ENCODE results near the gene ATP9B. TPM values are rescaled to one million over a fixed set of nuclear protein-coding genes. Genes with fewer than 3 reads are reported as not detected.

Gene ATP9B
- polyA plus RNA-seq, 4 donors: 29.3 to 36.4 (median 32.7) TPM

GRCh38 chr18:79402977-79403722 is 334.0 kb downstream of the ATP9B start:
- DNase-seq (ENCODE audit: low read depth in 4 of 4, low spot score in 3 of 4): no peak

GRCh38 chr18:79403723-79404566 is 334.8 kb downstream of the ATP9B start:
- no peak for DNase-seq (ENCODE audit: low read depth in 4 of 4, low spot score in 3 of 4)

DNA sequence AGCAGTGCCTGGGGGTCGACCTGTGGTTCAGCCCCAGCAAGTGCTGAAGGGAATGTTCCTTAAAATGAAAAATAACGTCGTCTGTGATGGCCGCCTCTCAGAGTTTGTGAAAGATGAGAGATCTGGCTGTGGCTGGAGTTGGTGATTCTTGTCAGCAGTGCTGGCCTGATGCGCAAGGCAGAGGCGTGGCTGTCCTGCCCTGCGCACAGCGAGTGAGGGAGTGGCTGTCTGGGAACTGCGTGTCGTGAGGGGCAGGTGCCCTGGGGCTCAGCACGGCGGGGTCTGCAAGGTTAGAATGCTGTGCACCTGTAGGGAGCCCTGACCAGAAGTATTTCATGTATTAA is 335.3 kb downstream of the ATP9B start:
- DNase-seq (ENCODE audit: low read depth in 4 of 4, low spot score in 3 of 4): no peak

DNA sequence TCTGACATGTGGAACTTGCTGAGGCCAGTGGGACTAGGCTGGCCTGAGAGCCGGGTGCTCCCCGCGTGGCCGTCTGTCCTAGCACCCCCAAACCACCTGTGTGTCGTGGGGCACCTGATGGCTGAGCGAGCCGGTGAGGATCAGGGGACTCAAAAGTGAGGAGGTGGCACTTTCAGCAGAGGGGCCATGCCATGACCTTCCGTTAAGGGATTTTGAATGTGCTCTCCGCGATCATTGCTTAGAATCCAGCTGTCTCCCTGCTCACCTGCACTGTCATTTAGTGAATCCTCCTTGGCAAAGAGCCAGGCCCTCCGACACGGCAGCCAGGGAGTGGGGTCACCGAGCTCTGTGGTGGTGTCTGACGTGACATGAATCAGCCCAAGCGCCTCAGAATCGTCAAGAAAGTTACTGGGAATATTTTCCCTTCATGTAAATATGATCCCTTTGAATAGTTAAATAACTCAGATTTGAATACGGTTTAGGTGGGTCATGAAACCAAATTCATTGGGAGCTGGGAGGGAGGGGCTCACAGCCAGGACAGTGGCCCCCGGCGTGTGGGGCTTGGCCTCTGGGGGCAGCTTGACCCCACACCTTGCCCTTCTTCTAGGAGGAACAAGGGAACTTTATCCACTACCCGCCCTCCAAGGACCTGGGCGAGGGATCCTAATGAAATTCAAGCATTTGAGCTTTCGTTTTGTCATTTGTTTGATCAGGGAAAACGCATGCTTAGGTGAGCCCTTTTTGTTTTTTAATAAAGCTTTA is 336.0 kb downstream of the ATP9B start:
- no peak for DNase-seq (ENCODE audit: low read depth in 4 of 4, low spot score in 3 of 4)

DNA sequence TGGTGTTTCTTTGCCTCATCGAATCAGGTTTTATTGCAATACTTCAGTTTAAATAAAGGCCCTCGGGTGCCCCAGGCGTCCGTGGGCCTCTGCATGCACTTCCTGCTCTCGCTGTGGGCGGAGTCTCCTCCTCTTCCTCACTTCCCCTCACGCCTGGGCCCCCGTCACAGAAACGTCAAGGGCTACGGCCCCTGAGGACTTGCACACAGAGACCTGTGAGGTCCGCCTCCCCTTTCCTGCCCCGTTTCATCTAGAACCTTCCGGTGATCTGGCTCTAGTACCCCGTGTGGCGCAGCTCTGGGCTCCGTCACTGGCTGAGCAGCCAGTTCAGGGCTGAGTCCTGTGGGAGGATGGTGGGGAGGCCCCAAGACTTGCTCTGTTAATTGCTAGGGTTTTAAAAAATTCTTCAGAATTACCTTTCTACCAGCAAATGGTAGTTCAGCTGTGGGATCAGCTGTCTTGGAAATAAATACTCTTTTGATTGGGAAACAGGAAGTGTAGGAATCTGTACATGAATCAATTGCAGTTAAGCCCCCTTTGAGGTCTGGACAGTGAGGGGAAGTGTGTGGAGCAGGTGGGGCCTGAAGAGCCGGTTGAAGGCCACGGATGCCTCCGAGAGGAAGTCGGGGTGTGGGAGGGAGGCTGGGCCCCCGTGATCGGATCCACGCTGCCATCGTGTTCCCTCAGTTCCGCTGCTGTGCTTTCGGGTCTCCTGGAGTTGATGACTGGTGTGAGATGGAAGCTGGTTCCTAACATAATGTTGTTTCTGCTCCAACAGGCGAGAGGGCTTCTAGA is 336.8 kb downstream of the ATP9B start:
- no peak for DNase-seq (ENCODE audit: low read depth in 4 of 4, low spot score in 3 of 4)

DNA sequence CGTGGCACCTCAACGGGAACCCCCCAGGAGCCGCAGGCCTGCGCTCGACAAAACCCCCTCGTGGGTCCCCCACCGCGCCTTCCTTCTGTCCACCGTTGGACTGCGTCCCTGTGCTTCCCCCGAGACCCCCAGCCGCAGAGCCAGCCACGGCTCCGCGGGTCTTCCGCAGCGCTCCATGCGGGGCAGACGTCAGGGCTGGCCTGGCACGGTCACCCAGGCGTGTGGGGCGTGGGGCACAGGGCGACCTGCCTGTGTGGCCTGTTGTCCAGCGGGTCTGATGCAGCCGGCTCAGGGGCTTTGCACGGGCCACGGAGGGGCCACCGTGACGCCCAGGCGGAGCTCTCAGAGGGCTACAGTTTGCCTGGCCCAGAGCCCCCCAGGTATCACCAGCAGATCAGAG is 337.5 kb downstream of the ATP9B start:
- no peak for DNase-seq (ENCODE audit: low read depth in 4 of 4, low spot score in 3 of 4)

DNA sequence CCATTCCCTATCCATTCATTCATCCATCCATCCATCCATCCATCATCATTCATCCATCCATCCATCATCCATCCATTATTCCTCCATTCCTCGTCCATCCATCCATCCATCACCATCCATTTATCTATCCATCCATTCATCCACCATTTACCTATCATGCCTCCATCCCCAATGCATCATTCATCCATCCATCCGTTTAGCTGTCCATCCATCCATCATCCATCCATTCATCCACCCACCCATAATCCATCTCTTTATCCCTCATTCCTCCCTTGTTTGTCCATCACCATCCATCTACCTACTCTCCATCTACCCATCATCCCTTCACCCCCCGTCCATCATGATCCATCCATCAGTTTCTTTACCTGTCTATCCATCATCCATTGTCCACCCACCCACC is 340.1 kb downstream of the ATP9B start:
- no peak for DNase-seq (ENCODE audit: low read depth in 4 of 4, low spot score in 3 of 4)

DNA sequence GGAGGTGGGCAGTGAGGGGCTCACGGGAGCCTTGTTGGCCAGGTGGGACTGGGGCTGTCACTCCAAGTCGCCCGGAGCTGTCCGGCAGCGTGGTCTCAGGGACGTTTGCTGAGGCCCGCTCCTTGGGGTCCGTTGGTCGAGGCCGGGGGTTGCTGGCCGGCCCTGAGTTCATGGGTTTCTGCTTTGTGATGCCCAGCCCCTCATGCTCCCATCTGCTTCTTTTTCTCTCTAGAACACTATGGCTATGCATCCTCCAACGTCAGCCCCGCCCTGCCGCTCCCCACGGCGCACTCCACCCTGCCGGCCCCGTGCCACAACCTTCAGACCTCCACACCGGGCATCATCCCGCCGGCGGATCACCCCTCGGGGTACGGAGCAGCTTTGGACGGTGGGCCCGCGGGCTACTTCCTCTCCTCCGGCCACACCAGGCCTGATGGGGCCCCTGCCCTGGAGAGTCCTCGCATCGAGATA is 341.0 kb downstream of the ATP9B start:
- DNase-seq (ENCODE audit: low read depth in 4 of 4, low spot score in 3 of 4): no peak

DNA sequence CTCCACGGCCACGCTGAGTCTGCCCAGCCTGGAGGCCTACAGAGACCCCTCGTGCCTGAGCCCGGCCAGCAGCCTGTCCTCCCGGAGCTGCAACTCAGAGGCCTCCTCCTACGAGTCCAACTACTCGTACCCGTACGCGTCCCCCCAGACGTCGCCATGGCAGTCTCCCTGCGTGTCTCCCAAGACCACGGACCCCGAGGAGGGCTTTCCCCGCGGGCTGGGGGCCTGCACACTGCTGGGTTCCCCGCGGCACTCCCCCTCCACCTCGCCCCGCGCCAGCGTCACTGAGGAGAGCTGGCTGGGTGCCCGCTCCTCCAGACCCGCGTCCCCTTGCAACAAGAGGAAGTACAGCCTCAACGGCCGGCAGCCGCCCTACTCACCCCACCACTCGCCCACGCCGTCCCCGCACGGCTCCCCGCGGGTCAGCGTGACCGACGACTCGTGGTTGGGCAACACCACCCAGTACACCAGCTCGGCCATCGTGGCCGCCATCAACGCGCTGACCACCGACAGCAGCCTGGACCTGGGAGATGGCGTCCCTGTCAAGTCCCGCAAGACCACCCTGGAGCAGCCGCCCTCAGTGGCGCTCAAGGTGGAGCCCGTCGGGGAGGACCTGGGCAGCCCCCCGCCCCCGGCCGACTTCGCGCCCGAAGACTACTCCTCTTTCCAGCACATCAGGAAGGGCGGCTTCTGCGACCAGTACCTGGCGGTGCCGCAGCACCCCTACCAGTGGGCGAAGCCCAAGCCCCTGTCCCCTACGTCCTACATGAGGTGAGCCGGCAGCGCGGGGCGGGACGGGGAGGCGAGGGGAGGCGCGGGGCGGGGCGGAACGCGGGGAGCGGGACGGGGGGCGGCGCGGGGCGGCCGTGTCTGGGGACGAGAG is 341.8 kb downstream of the ATP9B start:
- no peak for DNase-seq (ENCODE audit: low read depth in 4 of 4, low spot score in 3 of 4)

- DNase-seq (ENCODE audit: low read depth in 4 of 4, low spot score in 3 of 4): no peak
Measured at GRCh38 chr18:79411614-79412526, 342.7 kb downstream of the ATP9B start.

- no peak for DNase-seq (ENCODE audit: low read depth in 4 of 4, low spot score in 3 of 4)
Measured at GRCh38 chr18:79413025-79413424, 343.8 kb downstream of the ATP9B start.

DNA sequence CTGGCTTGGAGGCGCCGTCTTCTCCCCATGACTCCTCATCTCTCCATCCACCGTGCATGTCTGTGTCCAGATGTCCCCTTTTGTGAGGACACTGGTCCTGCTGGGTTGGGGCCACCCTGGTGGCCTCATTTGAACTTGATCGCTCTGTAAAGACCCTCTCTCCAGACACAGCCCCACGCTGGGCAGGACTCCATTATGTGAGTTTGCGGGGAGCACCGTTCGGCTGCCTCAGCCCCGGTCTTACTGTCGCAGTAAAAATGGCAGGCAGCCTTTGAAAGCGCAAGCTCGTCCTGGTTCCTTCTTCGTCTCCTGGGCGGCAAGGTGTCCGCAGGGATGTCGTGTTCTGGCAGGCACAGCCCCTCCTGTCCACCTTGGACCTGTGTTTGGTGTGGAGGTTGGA is 344.2 kb downstream of the ATP9B start:
- no peak for DNase-seq (ENCODE audit: low read depth in 4 of 4, low spot score in 3 of 4)

- no peak for DNase-seq (ENCODE audit: low read depth in 4 of 4, low spot score in 3 of 4)
Measured at GRCh38 chr18:79413901-79414300, 344.7 kb downstream of the ATP9B start.

DNA sequence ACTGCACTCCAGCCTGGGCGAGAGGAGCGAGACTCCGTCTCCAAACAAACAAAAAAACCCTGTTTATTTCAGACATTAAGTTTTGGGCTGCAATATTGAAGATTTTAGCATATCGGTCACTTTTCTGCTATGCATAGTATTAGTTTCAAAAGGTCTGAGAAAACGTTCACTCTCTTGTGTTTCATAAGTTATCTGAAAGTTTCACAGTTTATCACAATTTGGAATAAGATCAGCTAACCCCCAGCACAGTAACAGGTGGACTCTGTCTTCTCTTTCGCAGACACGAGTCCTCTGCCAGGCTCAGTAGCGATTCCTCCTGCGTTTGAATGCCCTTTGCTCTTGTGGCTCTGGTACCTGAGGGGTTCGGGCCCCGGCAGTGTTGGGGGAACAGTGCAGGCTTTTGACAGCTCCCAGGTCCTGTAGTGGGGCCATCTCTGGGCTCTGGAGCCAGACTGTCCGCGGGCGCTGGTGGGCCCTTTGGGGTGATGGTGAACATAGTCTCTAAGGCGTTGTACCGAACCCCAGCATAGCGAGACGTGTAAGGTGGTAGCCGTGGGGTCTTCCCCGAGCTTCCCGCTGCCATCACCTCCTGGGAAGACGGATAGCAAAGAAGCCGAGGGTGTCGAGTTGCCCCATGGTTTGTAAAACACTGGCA is 347.0 kb downstream of the ATP9B start:
- no peak for DNase-seq (ENCODE audit: low read depth in 4 of 4, low spot score in 3 of 4)

DNA sequence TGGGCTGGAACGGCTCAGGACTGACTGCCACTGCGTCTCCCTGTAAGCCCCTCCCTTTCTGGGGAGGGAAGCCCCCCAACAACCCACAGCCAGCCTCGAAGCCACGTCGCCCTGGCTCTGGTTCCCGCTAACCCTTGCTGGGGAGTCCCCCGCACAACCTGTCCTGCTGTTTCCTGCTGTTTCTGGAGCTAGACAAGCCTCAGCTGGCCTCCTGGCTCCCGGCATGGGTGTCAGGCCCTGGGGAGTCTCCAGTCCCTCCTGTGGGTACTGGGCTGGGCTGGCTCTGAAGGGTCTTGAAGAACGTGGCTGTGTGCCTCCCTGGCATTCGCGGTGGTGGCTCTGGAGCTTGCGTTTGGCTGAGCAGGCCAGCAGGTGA is 347.5 kb downstream of the ATP9B start:
- no peak for DNase-seq (ENCODE audit: low read depth in 4 of 4, low spot score in 3 of 4)

GRCh38 chr18:79418236-79418635 is 349.0 kb downstream of the ATP9B start:
- DNase-seq (ENCODE audit: low read depth in 4 of 4, low spot score in 3 of 4): no peak

DNA sequence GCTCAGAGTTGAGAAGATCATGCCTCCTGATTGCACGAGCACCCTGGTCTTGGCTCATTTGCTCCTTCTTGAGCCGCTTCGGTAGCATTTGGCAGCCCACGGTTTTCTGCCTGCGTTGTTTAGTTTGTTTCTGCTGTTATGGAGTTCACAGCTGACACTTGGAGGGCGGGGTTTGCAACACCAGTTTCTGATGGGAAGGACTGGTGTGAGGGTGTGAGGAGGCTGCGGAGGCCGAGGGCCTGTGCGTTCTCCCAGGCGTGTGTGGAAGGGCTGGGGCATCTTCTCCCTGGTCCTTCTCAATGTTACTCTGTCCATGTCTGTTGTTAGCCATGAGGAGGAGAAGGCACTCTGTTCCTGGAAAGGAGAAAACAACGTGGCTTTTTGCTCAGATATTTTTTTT is 349.4 kb downstream of the ATP9B start:
- DNase-seq (ENCODE audit: low read depth in 4 of 4, low spot score in 3 of 4): no peak
